Suppressor macrophage treated with lipopolysaccharide for 1 hour (primary cell): Measurements from ENCODE around the gene INO80D.
A peak's percentile ranks its signal among the peaks of the same experiment; 100 is the strongest.

ENCODE experiments used
- DNase-seq, 3 donors: peaks; one replicate each; pipeline ENCODE4 v3.0.0-alpha.2; 2020 to 2022

Gene INO80D

GRCh38 chr2:205976120-205976814 is 109.7 kb downstream of the INO80D start:
- no peak for DNase-seq

- no peak for DNase-seq
Observed at GRCh38 chr2:205975082-205975949, 110.7 kb downstream of the INO80D start.

GRCh38 chr2:205972113-205972512 is 113.9 kb downstream of the INO80D start:
- DNase-seq, result no peak

- no peak for DNase-seq
Observed at GRCh38 chr2:205970348-205970747, 115.6 kb downstream of the INO80D start.

GRCh38 chr2:205969584-205969983 is 116.4 kb downstream of the INO80D start:
- no peak for DNase-seq

GRCh38 chr2:205967391-205968075 is 118.4 kb downstream of the INO80D start:
- DNase-seq, result peak; percentile 66 to 70 (median 66)

GRCh38 chr2:205965707-205966106 is 120.3 kb downstream of the INO80D start:
- no peak for DNase-seq

GRCh38 chr2:205964111-205964761 is 121.7 kb downstream of the INO80D start:
- peak in 1 of 3 donors; percentile 12 for DNase-seq

- DNase-seq, result no peak
Observed at GRCh38 chr2:205959521-205959920, 126.5 kb downstream of the INO80D start.

GRCh38 chr2:205957452-205958154 is 128.4 kb downstream of the INO80D start:
- DNase-seq, result no peak

GRCh38 chr2:205954707-205955106 is 131.3 kb downstream of the INO80D start:
- DNase-seq, result peak in 2 of 3 donors; percentile 28 to 58

- no peak for DNase-seq
Observed at GRCh38 chr2:205952282-205952681, 133.7 kb downstream of the INO80D start.

GRCh38 chr2:205948883-205949282 is 137.1 kb downstream of the INO80D start:
- no peak for DNase-seq

GRCh38 chr2:205948496-205948837 is 137.5 kb downstream of the INO80D start:
- no peak for DNase-seq

- DNase-seq, result peak; percentile 75 to 80 (median 76)
Observed at GRCh38 chr2:205947621-205948495, 138.1 kb downstream of the INO80D start.

- DNase-seq, result no peak
Observed at GRCh38 chr2:205946226-205946625, 139.7 kb downstream of the INO80D start.
